Karpas-422 (cell line): Measurements from ENCODE around the gene MYH16. TPM values are rescaled to one million over a fixed set of nuclear protein-coding genes. Genes with fewer than 3 reads are reported as not detected.
"Not testable (repeated sequence)": the region's sequence is repeated elsewhere in the genome, so short reads cannot be mapped to it uniquely, and the experiment has no call there.

ENCODE experiments used
- DNase-seq: peaks from one replicate; pipeline ENCODE4 v3.0.0-alpha.2; 2015
- H2AFZ ChIP-seq: fragments of 200-600 bp; sonication (generic); 2 replicates; pipeline ENCODE4 v1.6.1; 2014; ENCODE audit warnings: antibody characterized with exemption, low read length, mixed read lengths
- H3K27ac ChIP-seq: fragments of 200-600 bp; sonication (generic); 2 replicates; pipeline ENCODE4 v1.5.1; 2014; ENCODE audit warnings: mild to moderate bottlenecking, low read length, moderate library complexity
- H3K27me3 ChIP-seq: fragments of 200-600 bp; sonication (generic); 2 replicates; pipeline ENCODE4 v1.6.1; 2014; ENCODE audit warnings: low read length, mixed read lengths
- H3K36me3 ChIP-seq: fragments of 200-600 bp; sonication (generic); 2 replicates; pipeline ENCODE4 v1.6.1; 2014; ENCODE audit warnings: low read length, mixed read lengths; ENCODE audit not compliant: insufficient read depth
- H3K4me1 ChIP-seq: fragments of 200-600 bp; sonication (generic); 2 replicates; pipeline ENCODE4 v1.6.1; 2014; ENCODE audit warnings: mild to moderate bottlenecking, low read length, mixed read lengths
- H3K4me2 ChIP-seq: fragments of 200-600 bp; sonication (generic); 2 replicates; pipeline ENCODE4 v1.6.1; 2014; ENCODE audit warnings: low read length, low read depth, mild to moderate bottlenecking; ENCODE audit not compliant: poor library complexity, severe bottlenecking
- H3K4me3 ChIP-seq: fragments of 200-600 bp; sonication (generic); 2 replicates; pipeline ENCODE4 v1.5.1; 2014; ENCODE audit warnings: mild to moderate bottlenecking, antibody characterized with exemption, low read length, mixed read lengths
- H3K79me2 ChIP-seq: fragments of 200-600 bp; sonication (generic); 2 replicates; pipeline ENCODE4 v1.6.1; 2014; ENCODE audit warnings: mild to moderate bottlenecking, low read length, mixed read lengths
- H3K9ac ChIP-seq: fragments of 200-600 bp; sonication (generic); 2 replicates; pipeline ENCODE4 v1.6.0; 2014; ENCODE audit warnings: low read length
- H3K9me2 ChIP-seq: fragments of 200-600 bp; sonication (generic), shearing (Covaris generic); replicated peaks from 2 replicates; pipeline ENCODE4 v1.6.0; 2014; ENCODE audit warnings: mild to moderate bottlenecking, low read length, moderate library complexity; ENCODE audit not compliant: insufficient read depth
- H3K9me3 ChIP-seq: fragments of 300-700, 200-600 bp; sonication (generic); 2 replicates; pipeline ENCODE4 v1.6.1; 2014; ENCODE audit warnings: low read length, mixed read lengths
- H4K20me1 ChIP-seq: fragments of 200-600 bp; sonication (generic); 2 replicates; pipeline ENCODE4 v1.6.1; 2014; ENCODE audit warnings: mild to moderate bottlenecking, antibody characterized with exemption, low read length, low read depth; ENCODE audit not compliant: insufficient read depth
- total RNA-seq: library from RNA; depleted of rRNA; stranded (reverse); fragments of >200 nt; shearing (Covaris generic); gene quantifications from 2 replicates; pipeline ENCODE4 v1.2.3, GENCODE V29; 2014; ENCODE audit warnings: low replicate concordance

MYH16 gene
- total RNA-seq, 1 experiment from 2014 or later, result not detected

DNA sequence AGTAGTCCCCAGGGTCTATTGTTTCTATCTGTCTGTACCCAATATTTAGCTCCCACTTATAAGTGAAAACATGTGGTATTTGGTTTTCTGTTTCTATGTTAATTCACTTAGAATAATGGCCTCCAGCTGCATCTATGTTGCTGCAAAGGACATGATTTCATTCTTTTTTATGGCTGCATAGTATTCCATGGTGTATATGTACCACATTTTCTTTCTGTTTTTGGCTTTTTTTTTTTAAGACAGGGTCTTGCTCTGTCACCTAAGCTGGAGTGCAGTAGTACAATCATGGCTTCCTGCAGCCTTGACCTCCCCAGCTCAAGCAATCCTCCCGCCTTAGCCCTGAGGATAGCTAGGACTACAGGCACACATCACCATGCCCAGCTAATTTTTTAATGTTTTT, 34.8 kb upstream of the MYH16 start:
- not testable (repeated sequence) for H2AFZ ChIP-seq, H3K9me3 ChIP-seq, H3K79me2 ChIP-seq, H3K9me2 ChIP-seq, H3K4me1 ChIP-seq, H3K4me3 ChIP-seq, H3K27me3 ChIP-seq, DNase-seq, H4K20me1 ChIP-seq, H3K9ac ChIP-seq, H3K4me2 ChIP-seq, H3K36me3 ChIP-seq, H3K27ac ChIP-seq

GRCh38 chr7:99238558-99239341, 33.9 kb upstream of the MYH16 start:
- no peak for DNase-seq
- Histone ChIP-seq H3K36me3 (no peaks in the 10 kb centered on the region), H2AFZ (no peak overlapping the region), H3K27me3 (0 out of 2 replicates have a peak, but pooled peaks cover 2% of the 10 kb centered on the region), H3K4me3 (no peak overlapping the region), H3K9ac (no peak overlapping the region), H3K79me2 (no peaks in the 10 kb centered on the region), H3K9me2 (no peaks in the 10 kb centered on the region), H3K4me1 (no peaks in the 10 kb centered on the region), H3K27ac (no peak overlapping the region), H3K9me3 (no peaks in the 10 kb centered on the region), H4K20me1 (no peaks in the 10 kb centered on the region), H3K4me2 (no peak overlapping the region)

DNA sequence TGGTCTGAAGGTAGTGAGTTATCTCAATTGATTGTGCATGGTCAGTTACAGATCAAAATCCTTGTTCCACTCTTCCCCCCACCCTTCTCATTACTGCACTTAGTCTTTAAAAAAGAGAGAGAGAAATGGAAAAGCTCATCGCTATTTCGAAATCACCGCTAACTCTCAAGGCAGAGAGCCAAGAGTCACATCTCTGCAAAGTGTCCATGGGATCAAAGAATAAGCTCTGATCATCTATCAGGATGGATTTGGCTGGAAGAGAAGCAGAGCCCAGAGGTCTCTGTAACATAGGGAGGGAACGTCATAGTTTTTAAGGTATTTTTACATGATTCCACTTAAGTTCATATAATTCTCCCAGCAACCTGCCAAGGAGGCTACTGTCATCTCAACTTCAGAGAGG, 30.0 kb upstream of the MYH16 start:
- Histone ChIP-seq H3K9me3 (no peaks in the 10 kb centered on the region), H3K4me3 (no peak overlapping the region), H3K36me3 (no peaks in the 10 kb centered on the region), H4K20me1 (no peaks in the 10 kb centered on the region), H3K9me2 (no peaks in the 10 kb centered on the region), H3K27me3 (0 out of 2 replicates have a peak, but pooled peaks cover 2% of the 10 kb centered on the region), H2AFZ (no peak overlapping the region), H3K79me2 (no peaks in the 10 kb centered on the region), H3K27ac (no peak overlapping the region), H3K4me2 (no peak overlapping the region), H3K4me1 (no peaks in the 10 kb centered on the region), H3K9ac (no peak overlapping the region)
- DNase-seq, result no peak

DNA sequence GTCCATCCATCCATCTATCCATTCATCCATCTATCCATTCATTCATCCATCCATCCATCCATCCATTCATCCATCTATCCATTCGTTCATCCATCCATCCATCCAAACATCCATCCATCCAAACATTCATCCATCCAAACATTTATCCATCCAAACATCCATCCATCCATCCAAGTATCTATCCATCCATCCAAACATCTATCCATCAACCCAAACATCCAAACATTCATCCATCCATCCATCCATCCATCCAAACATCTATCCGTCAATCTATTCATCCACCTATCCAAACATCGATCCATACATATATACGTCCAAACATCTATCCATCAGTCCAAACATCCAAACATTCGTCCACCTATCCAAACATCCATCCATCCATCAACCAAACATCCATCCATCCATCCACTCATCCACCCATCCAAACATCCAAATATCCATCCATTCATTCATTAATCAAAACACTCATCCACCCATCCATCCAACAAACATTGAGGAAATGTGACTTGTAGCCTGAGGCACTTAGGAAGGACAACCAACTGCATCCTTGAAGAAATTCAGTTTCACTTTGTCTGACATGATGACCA, 28.8 kb upstream of the MYH16 start:
- no peaks in the 10 kb centered on the region for H3K36me3 ChIP-seq
- H3K9ac ChIP-seq, result no peak overlapping the region
- no peak overlapping the region for H2AFZ ChIP-seq
- no peaks in the 10 kb centered on the region for H3K4me1 ChIP-seq
- no peaks in the 10 kb centered on the region for H3K79me2 ChIP-seq
- H4K20me1 ChIP-seq, result no peaks in the 10 kb centered on the region
- H3K9me2 ChIP-seq, result no peaks in the 10 kb centered on the region
- H3K27ac ChIP-seq, result no peak overlapping the region
- H3K4me2 ChIP-seq, result no peak overlapping the region
- no peak for DNase-seq
- H3K27me3 ChIP-seq, result 0 out of 2 replicates have a peak, but pooled peaks cover 2% of the 10 kb centered on the region
- no peak overlapping the region for H3K4me3 ChIP-seq
- no peaks in the 10 kb centered on the region for H3K9me3 ChIP-seq

DNA sequence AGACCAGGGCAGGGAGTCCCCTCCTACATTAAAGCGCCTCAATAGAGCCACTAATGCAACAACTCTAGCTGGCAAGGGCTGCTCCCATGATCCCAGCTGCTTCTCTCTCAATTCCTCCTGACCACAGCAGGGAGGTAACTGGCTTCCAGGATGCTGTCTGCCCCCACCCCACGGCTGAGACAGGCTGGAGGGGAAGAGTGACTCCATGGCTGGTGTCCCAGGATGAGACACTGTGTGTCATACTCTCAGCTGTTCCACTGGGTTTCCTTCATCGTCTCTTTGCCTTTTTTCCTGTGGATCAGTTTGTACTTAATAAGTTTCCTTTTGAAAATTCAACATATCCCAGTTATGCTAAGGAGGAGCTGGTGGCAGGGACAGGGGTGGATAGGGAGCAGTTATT, 27.7 kb upstream of the MYH16 start:
- no peak overlapping the region for H3K9ac ChIP-seq
- H3K4me1 ChIP-seq, result no peaks in the 10 kb centered on the region
- H3K9me3 ChIP-seq, result no peaks in the 10 kb centered on the region
- H3K27ac ChIP-seq, result no peak overlapping the region
- H3K27me3 ChIP-seq, result 0 out of 2 replicates have a peak, but pooled peaks cover 2% of the 10 kb centered on the region
- no peaks in the 10 kb centered on the region for H3K79me2 ChIP-seq
- H3K4me3 ChIP-seq, result no peak overlapping the region
- H3K4me2 ChIP-seq, result no peak overlapping the region
- no peaks in the 10 kb centered on the region for H3K36me3 ChIP-seq
- H4K20me1 ChIP-seq, result no peaks in the 10 kb centered on the region
- H2AFZ ChIP-seq, result no peak overlapping the region
- H3K9me2 ChIP-seq, result no peaks in the 10 kb centered on the region
- DNase-seq, result no peak

DNA sequence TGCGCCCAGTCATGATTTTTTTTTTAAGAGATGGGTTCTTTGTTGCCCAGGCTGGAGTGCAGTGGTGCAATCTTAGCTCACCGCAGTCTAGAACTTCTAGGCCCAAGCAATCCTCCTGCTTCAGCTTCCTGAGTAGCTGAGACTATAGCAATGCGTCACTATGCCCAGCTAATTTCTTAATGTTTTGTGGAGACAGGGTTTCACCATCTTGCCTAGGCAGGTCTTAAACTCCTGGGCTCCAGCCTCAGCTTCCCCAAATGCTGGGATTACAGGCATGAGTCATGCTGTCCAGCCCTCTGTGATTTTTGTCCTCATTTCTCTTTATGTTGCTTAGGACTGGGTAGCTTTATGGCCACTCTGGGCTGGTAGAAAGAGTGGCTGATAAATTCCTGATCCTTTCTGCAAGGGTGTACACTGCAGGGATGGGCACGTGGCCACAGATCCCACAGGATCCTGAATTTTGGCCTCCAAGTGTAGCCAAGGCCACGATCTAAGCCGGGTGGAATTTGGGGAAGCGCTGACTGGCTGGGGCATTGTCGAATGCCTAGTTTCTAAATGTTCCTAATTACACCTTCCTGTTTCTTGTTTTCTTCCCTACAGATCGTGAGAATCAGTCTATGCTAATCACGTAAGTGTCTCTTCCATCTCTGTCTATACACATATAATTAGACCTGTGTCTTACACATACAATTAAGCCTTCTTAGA, 24.1 kb upstream of the MYH16 start:
- Histone ChIP-seq H3K4me2 (no peak overlapping the region), H4K20me1 (no peaks in the 10 kb centered on the region), H3K27me3 (0 out of 2 replicates have a peak, but pooled peaks cover 2% of the 10 kb centered on the region), H3K9ac (no peak overlapping the region), H3K4me3 (no peak overlapping the region), H3K9me2 (no peaks in the 10 kb centered on the region), H3K9me3 (no peaks in the 10 kb centered on the region), H2AFZ (no peak overlapping the region), H3K27ac (no peak overlapping the region), H3K79me2 (no peaks in the 10 kb centered on the region), H3K36me3 (no peaks in the 10 kb centered on the region), H3K4me1 (no peaks in the 10 kb centered on the region)
- no peak for DNase-seq

DNA sequence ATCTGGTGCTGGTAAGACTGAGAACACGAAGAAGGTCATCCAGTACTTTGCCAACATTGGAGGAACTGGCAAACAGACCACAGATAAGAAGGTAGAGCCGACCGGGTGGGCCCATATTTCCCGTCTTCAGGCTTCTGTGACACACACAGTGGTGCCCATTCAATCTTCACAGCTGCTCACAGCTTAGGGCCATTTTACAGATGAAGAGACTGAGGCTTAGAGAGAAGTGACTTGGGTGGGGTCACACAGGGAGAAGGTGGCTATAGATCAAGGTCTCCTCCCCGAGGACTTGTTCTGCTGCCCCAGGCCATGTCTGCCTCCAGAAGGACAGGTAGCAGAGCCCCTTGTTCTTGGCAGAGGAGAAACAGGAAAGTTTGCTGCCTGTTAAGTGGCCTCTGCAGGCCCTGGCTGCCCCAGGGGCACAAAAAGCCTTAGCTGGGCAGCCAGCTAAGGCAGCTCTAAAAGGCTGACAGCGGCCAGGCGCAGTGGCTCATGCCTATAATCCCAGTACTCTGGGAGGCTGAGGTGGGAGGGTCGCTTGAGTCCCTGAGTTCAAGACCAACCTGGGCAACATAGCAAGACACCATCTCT, 22.6 kb upstream of the MYH16 start:
- H3K4me3 ChIP-seq, result no peak overlapping the region
- no peak for DNase-seq
- no peaks in the 10 kb centered on the region for H4K20me1 ChIP-seq
- H3K79me2 ChIP-seq, result no peaks in the 10 kb centered on the region
- H2AFZ ChIP-seq, result no peak overlapping the region
- no peak overlapping the region for H3K9ac ChIP-seq
- H3K36me3 ChIP-seq, result no peaks in the 10 kb centered on the region
- no peaks in the 10 kb centered on the region for H3K9me2 ChIP-seq
- H3K27me3 ChIP-seq, result no peaks in the 10 kb centered on the region
- H3K4me2 ChIP-seq, result no peak overlapping the region
- no peak overlapping the region for H3K27ac ChIP-seq
- no peaks in the 10 kb centered on the region for H3K4me1 ChIP-seq
- no peaks in the 10 kb centered on the region for H3K9me3 ChIP-seq
